Endometrial microvascular endothelial cells (primary cell): ENCODE results near the gene SHMT1. TPM values are rescaled to one million over a fixed set of nuclear protein-coding genes. Genes with fewer than 3 reads are reported as not detected.
"Not testable (repeated sequence)": the region's sequence is repeated elsewhere in the genome, so short reads cannot be mapped to it uniquely, and the experiment has no call there.

Experiments used
- in situ Hi-C: cut with HindIII; loops from 2 replicates; pipeline ENCODE4 v1.10.0; 2017; ENCODE audit warnings: low sequenced_read_pairs, low pct_unique_long_range_greater_than_20kb; ENCODE audit errors: inconsistent ontology term
- total RNA-seq: library from RNA; depleted of rRNA; stranded (reverse); fragments of >200 nt; gene quantifications from one replicate; pipeline ENCODE4 v1.2.3, GENCODE V29; 2015; ENCODE audit errors: inconsistent ontology term

Gene SHMT1
- total RNA-seq, 1 donor from 2014 or later = 30.4 TPM

DNA sequence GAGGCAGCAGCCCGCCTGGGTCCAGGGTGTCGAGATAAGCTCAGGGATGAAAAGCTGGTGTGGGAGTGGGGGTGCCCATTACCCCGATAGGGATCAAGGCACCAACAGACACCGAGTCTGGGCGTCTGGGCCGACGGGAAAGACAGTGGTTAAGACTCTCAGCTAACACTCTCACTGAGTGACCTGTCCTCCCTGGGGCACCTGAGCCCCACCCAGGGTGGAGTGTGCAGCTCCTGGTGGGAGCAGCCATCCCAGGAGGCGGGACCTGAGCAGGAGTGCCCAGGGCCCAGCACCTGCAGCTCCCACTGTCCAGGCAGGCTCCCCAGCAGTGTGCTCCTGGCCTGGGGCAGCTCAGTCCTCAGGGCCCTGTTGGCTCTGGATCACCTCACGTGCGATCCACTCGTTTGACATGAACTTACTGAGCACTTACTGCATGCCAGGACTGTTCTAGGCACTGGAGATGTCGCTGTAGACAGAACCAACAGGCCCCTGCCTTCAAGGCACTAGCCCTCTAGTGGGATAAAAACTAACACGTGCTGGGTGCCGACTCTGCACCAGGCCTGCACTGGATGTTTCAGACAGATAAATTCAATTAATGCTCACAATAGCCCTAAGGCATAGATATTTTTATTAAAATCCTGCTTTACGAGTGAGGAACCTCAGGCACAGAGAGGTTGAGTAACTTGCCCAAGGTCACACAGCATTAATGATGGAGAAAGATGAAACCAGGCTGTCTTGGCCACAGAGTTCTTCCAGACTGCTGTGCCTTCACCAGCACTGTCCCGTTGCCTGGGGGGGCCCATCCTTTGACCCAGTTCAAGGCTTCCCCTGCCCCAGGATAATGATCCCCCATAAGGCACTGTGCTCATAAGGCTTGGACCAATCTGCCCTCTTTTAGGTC, 16.1 kb upstream of the SHMT1 start:
- in situ Hi-C loops = no loop called here

DNA sequence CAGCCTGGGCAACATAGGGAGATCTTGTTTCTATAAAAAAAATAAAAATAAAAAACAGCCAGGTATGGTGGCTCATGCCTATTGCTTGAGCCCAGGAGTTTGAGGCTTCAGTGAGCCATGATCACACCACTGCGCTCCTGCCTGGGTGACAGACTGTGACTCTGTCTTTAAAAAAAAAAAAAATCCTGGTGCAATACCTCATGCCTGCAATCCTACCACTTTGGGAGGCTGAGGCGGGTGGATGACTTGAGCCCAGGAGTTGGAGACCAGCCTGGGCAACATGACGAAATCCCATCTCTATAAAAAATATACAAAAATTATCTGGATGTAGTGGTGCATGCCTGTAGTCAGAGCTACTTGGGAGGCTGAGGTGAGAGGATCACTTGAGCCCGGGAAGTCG, 15.3 kb upstream of the SHMT1 start:
- in situ Hi-C loops = not testable (repeated sequence)

- in situ Hi-C loops = no loop called here
These were observed 14.8 kb upstream of the SHMT1 start for GRCh38 chr17:18378205-18378505.

DNA sequence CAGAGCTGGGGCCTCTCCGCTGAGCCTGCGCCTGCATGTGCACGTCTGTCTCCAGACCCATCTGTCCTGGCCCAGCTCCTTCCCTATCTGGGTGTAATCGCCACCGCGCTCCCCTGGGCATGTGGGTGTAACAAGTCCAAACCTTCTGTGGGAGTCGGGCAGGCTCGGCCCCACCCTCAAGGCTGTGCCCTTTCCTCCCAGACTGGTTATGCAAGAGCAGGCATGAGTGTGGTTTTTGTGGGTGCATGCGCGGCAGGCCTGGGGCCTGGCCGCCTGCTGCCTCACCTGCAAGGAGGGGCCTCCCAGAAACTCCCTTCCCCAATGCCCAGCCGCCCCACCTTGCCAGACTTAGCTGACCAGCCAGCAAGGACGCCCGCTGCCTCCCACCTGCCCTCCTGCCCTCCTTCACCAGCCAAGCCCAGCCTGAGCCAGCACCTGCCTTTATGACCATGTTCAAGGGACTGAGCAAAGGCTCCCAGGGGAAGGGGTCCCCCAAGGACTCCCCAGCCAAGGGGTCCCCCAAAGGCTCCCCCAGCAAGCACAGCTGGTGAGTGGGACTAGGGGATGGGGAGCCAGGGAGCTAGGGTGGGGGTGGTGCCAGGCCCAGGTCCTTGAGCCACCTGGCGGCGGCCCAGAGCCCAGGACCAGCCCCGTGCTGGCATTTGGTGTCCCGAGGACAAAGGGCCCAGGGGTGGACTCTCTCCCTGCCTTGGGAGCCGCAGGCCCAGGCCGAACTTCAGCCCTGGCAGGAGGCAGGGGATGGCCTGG, 14.3 kb upstream of the SHMT1 start, which contains the start of gene EVPLL:
TSS of gene EVPLL (plus strand) at position 342 of the 768 bp plus-strand sequence. CDS start 3,160 bp downstream, outside the sequence.
- in situ Hi-C loops = no loop called here

DNA sequence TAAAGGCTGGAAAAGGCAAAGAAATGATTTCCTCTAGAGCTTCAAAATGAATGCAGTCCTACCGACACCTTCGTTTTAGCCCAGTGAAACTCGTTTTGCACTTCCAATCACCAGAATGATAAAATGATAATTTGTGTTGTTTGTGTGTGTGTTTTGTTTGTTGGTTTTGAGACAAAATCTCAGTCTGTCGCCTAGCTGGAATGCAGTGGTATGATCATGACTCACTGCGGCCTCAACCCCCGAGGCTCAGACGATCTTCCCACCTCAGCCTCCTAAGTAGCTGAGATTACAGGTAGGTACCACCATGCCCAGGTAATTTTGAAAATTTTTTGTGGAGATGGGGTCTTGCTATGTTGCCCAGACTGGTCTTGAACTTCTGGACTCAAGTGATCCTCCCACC, 10.9 kb upstream of the SHMT1 start:
- in situ Hi-C loops = no loop called here

- in situ Hi-C loops = not testable (repeated sequence)
These were observed 9.8 kb upstream of the SHMT1 start for GRCh38 chr17:18373181-18373580.

GRCh38 chr17:18371455-18371854, 8.1 kb upstream of the SHMT1 start:
- in situ Hi-C loops = no loop called here

DNA sequence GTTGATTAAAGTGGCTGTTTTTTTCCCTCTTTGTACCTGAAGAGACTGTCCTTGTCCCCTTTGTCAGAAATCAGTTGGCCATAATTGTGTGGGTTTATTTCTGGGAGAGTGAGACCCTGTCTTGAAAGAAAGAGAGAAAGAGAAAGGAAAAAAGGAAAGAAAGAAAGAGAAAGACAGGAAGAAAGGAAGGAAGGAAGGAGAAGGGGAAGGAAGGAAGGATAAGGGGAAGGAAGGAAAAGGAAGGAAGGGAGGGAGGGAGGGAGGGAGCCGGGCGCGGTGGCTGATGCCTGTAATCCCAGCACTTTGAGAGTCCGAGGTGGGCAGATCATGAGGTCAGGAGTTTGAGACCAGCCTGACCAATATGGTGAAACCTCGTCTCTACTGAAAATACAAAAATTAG, 7.4 kb upstream of the SHMT1 start:
- in situ Hi-C loops = no loop called here

- in situ Hi-C loops = no loop called here
These were observed 5.6 kb upstream of the SHMT1 start for GRCh38 chr17:18368946-18369345.

- in situ Hi-C loops = no loop called here
These were observed 816 bp upstream of the SHMT1 start for GRCh38 chr17:18364166-18364565.

GRCh38 chr17:18362698-18363100, 651 bp downstream of the SHMT1 start:
- in situ Hi-C loops = no loop called here

GRCh38 chr17:18361837-18362697, 1.3 kb downstream of the SHMT1 start:
- in situ Hi-C loops = no loop called here

DNA sequence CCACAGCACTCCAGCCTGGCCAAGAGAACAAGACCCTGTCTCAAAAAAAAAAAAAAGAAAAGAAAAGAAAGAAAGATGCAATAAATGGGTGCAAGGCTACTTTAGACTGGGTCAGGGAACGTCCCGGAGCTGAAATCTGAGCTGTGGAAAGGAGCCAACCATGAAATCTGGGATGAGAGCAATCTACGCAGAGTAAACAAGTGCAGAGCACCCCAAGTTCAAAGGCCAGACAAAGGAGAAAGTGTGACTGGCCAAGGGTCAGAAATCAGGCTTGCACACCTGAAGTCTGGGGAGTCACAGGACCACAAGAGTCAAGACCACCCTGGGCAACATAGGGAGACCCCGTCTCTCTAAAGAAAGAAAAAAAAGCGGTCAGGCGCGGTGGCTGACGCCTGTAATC, 2.8 kb downstream of the SHMT1 start:
- in situ Hi-C loops = no loop called here

- in situ Hi-C loops = no loop called here
These were observed 6.7 kb downstream of the SHMT1 start for GRCh38 chr17:18356624-18357023.

DNA sequence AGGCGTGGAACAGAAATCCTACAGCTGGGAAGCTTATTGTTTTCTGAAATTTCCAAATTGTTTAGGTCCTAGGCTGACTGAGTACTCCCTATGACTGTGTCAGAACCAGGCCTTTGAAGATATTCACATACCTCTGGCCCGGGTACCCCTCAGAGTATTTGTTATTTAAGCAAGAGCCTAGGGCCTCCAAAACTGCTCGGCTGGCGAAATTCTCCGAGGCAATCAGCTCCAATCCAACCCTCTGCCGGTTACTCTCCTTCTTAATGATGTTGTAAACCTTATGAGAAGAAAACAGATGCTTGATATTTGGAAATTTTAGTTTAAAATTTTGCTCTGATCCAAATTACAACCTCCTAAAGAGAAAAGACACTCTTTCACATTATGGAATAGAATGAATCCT, 9.8 kb downstream of the SHMT1 start:
- in situ Hi-C loops = no loop called here

DNA sequence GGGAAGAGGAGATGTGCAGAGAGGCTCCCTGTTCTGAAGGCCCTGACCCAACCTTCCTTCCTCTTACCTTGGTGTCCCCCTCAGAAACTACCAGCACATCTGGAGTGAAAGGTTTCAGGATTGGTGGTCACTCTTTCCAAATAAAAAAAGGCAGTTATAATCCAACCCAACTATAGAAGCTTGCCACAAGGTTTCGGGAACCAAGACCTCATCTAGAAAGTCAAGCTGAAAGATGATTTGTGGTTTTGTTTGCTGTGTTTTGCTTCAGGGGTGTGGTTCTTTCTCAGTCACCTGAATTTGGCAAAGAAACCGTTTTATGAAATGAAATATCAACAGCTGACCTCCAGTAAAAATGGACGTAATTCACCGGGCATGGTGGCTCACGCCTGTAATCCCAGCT, 19.3 kb downstream of the SHMT1 start:
- in situ Hi-C loops = no loop called here

- in situ Hi-C loops = no loop called here
These were observed 23.4 kb downstream of the SHMT1 start for GRCh38 chr17:18339933-18340332.

- in situ Hi-C loops = not testable (repeated sequence)
These were observed 25.2 kb downstream of the SHMT1 start for GRCh38 chr17:18338158-18338557.

- in situ Hi-C loops = no loop called here
These were observed 30.4 kb downstream of the SHMT1 start for GRCh38 chr17:18332909-18333489.
